ENCODE results near the gene C12orf57.

- TF ChIP-seq CTCF (IDR thresholded peaks at IDR 0.05; ENCODE audit: poor library complexity) (no peak), EZH2 (IDR thresholded peaks at IDR 0.05; ENCODE audit: borderline replicate concordance) (no peak), EZH2phosphoT487 (IDR thresholded peaks at IDR 0.05; ENCODE audit: low read depth, severe bottlenecking, unreplicated experiment) (no peak)
Measured at GRCh38 chr12:6909421-6910145, 34.2 kb upstream of the C12orf57 start.

All from hepatocyte (in vitro differentiated cells).